BE2C (cell line): ENCODE results near the gene FDXR.

ENCODE experiments used
- DNase-seq: peaks from one replicate; pipeline ENCODE4 v3.0.0-alpha.2; 2020
- H3K27me3 ChIP-seq: fragments of 250-450 bp; sonication (Bioruptor Pico); 2 replicates; pipeline ENCODE4 v1.5.1; 2020; ENCODE audit warnings: mild to moderate bottlenecking
- H3K36me3 ChIP-seq: fragments of 250-450 bp; sonication (Bioruptor Pico); 2 replicates; pipeline ENCODE4 v1.5.1; 2020; ENCODE audit warnings: mild to moderate bottlenecking
- H3K4me1 ChIP-seq: fragments of 250-450 bp; sonication (Bioruptor Pico); 2 replicates; pipeline ENCODE4 v1.5.1; 2020
- H3K4me3 ChIP-seq: 2 replicates; pipeline ENCODE4 v1.5.1; 2011; ENCODE audit warnings: low read depth, low read length
- H3K9me3 ChIP-seq: fragments of 250-450 bp; sonication (Bioruptor Pico); 2 replicates; pipeline ENCODE4 v1.5.1; 2020
- CTCF ChIP-seq: IDR thresholded peaks from 2 replicates; pipeline ENCODE4 v1.5.1; 2012; ENCODE audit warnings: mild to moderate bottlenecking, low read depth, low read length

FDXR gene

DNA sequence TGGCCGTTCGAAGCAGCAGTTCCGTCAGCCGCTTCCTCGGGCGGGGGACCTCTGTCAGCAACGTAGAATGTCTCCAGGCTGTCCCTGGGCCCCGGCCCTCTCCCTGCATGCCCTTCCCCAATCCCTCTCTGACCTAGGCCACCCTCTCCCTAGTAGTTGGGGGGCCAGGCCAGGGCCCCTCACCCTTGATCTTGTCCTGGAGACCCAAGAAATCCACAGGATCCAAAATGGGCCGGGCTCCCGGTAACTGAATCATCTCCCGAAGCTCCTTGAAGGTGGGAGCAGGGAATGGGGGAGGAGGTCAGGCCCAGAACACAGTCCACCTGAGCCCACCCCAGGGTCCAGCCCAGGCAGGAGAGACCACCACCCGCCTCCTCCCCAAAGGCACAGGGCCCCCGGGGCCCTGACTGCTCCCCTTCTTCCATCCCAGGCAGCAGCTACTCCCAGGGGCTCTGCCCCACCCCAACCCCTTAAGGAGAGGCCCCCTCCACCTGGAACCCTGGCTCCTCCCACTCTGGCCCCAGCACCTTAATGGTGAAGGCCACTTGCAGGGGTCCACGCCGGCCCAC is 8.4 kb downstream of the FDXR start:
- Histone ChIP-seq H3K27me3 (peaks cover 31% of the 10 kb centered on the region), H3K4me1 (0 out of 2 replicates have a peak, but pooled peaks cover 6% of the 10 kb centered on the region), H3K4me3 (no peak overlapping the region), H3K9me3 (no peaks in the 10 kb centered on the region), H3K36me3 (no peaks in the 10 kb centered on the region)
- no peak for TF ChIP-seq CTCF
- no peak for DNase-seq

- H3K4me3 ChIP-seq: no peak overlapping the region
- H3K36me3 ChIP-seq: no peaks in the 10 kb centered on the region
- TF ChIP-seq CTCF: no peak
- no peaks in the 10 kb centered on the region for H3K9me3 ChIP-seq
- 0 out of 2 replicates have a peak, but pooled peaks cover 6% of the 10 kb centered on the region for H3K4me1 ChIP-seq
- H3K27me3 ChIP-seq: peaks cover 38% of the 10 kb centered on the region
- no peak for DNase-seq
Measured at GRCh38 chr17:74863420-74864296, 9.1 kb downstream of the FDXR start.

GRCh38 chr17:74862919-74863318 is 9.9 kb downstream of the FDXR start:
- DNase-seq: no peak
- H3K9me3 ChIP-seq: no peaks in the 10 kb centered on the region
- H3K36me3 ChIP-seq: no peaks in the 10 kb centered on the region
- H3K4me1 ChIP-seq: 0 out of 2 replicates have a peak, but pooled peaks cover 6% of the 10 kb centered on the region
- no peak for TF ChIP-seq CTCF
- peaks cover 40% of the 10 kb centered on the region for H3K27me3 ChIP-seq
- H3K4me3 ChIP-seq: no peak overlapping the region

GRCh38 chr17:74862108-74862901 is 10.5 kb downstream of the FDXR start:
- peak; percentile 85 for DNase-seq
- TF ChIP-seq CTCF: peak; percentile 79
- 0 out of 2 replicates have a peak, but pooled peaks cover 6% of the 10 kb centered on the region for H3K4me1 ChIP-seq
- H3K9me3 ChIP-seq: no peaks in the 10 kb centered on the region
- H3K4me3 ChIP-seq: no peak overlapping the region
- no peaks in the 10 kb centered on the region for H3K36me3 ChIP-seq
- H3K27me3 ChIP-seq: peaks cover 40% of the 10 kb centered on the region

- Histone ChIP-seq H3K9me3 (no peaks in the 10 kb centered on the region), H3K27me3 (peaks cover 40% of the 10 kb centered on the region), H3K4me1 (0 out of 2 replicates have a peak, but pooled peaks cover 6% of the 10 kb centered on the region), H3K36me3 (no peaks in the 10 kb centered on the region), H3K4me3 (no peak overlapping the region)
- TF ChIP-seq CTCF: no peak
- no peak for DNase-seq
Measured at GRCh38 chr17:74861662-74862107, 11.1 kb downstream of the FDXR start.
